H1 (cell line): Measurements from ENCODE around the gene LDLRAD3. TPM values are rescaled to one million over a fixed set of nuclear protein-coding genes. Genes with fewer than 3 reads are reported as not detected.

Source experiments
- CHD7 ChIP-seq: fragments of 300-600 bp; sonication (generic); IDR thresholded peaks from 2 replicates; pipeline ENCODE4 v1.7.1; 2012; ENCODE audit warnings: low read length, moderate library complexity, mild to moderate bottlenecking, inconsistent platforms; ENCODE audit not compliant: insufficient replicate concordance
- RBBP5 ChIP-seq: IDR thresholded peaks from 2 replicates; pipeline ENCODE4 v1.7.1; 2012; ENCODE audit warnings: low read depth, mild to moderate bottlenecking, inconsistent platforms, low read length, moderate library complexity, borderline replicate concordance
- RNF2 ChIP-seq: fragments of 200-900, 300-1000 bp; sonication (generic); IDR thresholded peaks from 2 replicates; pipeline ENCODE4 v1.7.1; 2016; ENCODE audit warnings: borderline replicate concordance, low read depth, mild to moderate bottlenecking, antibody characterized with exemption, low read length; ENCODE audit not compliant: poor library complexity, severe bottlenecking; ENCODE audit errors: missing control alignments
- polyA plus RNA-seq, 7 experiments: library from polyadenylated mRNA; depleted of rRNA in 3 of 7; stranded (reverse) in 5 of 7; unstranded in 2 of 7; fragments of >200 nt in 5 of 7; fragments of 200-250 nt in 2 of 7; gene quantifications; 1 replicate in 5 of 7; 2 replicates in 1 of 7; 4 replicates in 1 of 7; pipeline versions ENCODE4 v1.2.1 to v1.2.3, GENCODE V29; 2011 to 2013; ENCODE audit warnings: missing spikeins in 2 of 7, mixed read lengths in 2 of 7
- total RNA-seq: library from RNA; stranded (reverse); fragmentation: NEBNext Ultra II Directional; extraction: Animal tissue kit (Norgen Biotek cat#: 25700); gene quantifications from 2 replicates; pipeline ENCODE4 v1.2.1, GENCODE V29; 2021

LDLRAD3 gene
- total and polyA plus RNA-seq, 2 of the 8 experiments (the other 6 are each of a cell fraction or from before 2014, with no cell fraction given): 18.6 to 22.8 TPM

DNA sequence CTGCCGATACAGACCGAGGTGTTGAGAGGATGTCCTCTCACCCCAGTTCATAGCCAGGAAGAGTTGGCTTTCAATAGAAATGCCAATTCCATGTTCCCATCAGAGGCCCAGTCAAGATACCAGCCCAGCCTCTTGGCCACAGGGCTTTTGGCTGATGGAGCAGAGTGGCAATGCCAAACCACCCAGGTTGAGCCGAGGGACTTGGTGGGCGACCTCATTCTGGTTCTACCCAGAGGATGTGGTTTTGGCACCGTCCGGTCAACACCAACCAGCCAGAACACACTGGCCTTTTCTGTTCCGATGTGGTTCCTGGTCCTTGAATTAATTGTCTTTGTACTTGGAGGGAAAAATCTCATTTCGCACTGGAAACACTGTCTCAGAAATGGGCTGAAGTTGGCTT is 284.8 kb downstream of the LDLRAD3 start (continued):
- no peak for TF ChIP-seq CHD7
- no peak for TF ChIP-seq RBBP5
- no peak for TF ChIP-seq RNF2
